Neural cell (in vitro differentiated cells): ENCODE measurements around the gene EIF5. TPM values are rescaled to one million over a fixed set of nuclear protein-coding genes. Genes with fewer than 3 reads are reported as not detected.

Experiments
- H2AFZ ChIP-seq: fragments of 200-600, 300-800 bp; sonication (generic), shearing (Covaris generic); 2 replicates; pipeline ENCODE4 v1.6.0; 2014; ENCODE audit warnings: low read depth, mild to moderate bottlenecking, antibody characterized with exemption, low read length, moderate library complexity
- H3F3A ChIP-seq: fragments of 200-600 bp; shearing (Covaris generic); 2 replicates; pipeline ENCODE4 v1.6.1; 2016; ENCODE audit warnings: mild to moderate bottlenecking, moderate library complexity, mixed read lengths, antibody characterized with exemption, low read length; ENCODE audit not compliant: insufficient read depth, poor library complexity, severe bottlenecking
- H3K27ac ChIP-seq: fragments of 200-600, 300-800 bp; sonication (generic), shearing (Covaris generic); 2 replicates; pipeline ENCODE4 v1.5.1; 2014; ENCODE audit warnings: mild to moderate bottlenecking, low read length, moderate library complexity
- H3K27me3 ChIP-seq: fragments of 300-800, 200-600 bp; sonication (generic), shearing (Covaris generic); 2 replicates; pipeline ENCODE4 v1.6.0; 2014; ENCODE audit warnings: mild to moderate bottlenecking, low read depth, low read length, moderate library complexity; ENCODE audit not compliant: insufficient read depth
- H3K36me3 ChIP-seq: fragments of 300-800, 200-600 bp; sonication (generic), shearing (Covaris generic); 2 replicates; pipeline ENCODE4 v1.5.1; 2014; ENCODE audit warnings: mild to moderate bottlenecking, antibody characterized with exemption, low read length, moderate library complexity; ENCODE audit not compliant: insufficient read depth
- H3K4me2 ChIP-seq: fragments of 300-800, 200-600 bp; sonication (generic), shearing (Covaris generic); 2 replicates; pipeline ENCODE4 v1.6.0; 2014; ENCODE audit warnings: mild to moderate bottlenecking, low read length
- H3K4me3 ChIP-seq: fragments of 300-800, 200-600 bp; sonication (generic), shearing (Covaris generic); 2 replicates; pipeline ENCODE4 v1.5.1; 2014; ENCODE audit warnings: mild to moderate bottlenecking, low read length, moderate library complexity
- H3K79me2 ChIP-seq: fragments of 200-600 bp; shearing (Covaris generic); replicated peaks from 2 replicates; pipeline ENCODE4 v1.6.0; 2014; ENCODE audit warnings: mild to moderate bottlenecking, low read length, moderate library complexity; ENCODE audit not compliant: insufficient read depth
- H3K9ac ChIP-seq: fragments of 300-800, 200-600 bp; sonication (generic), shearing (Covaris generic); 2 replicates; pipeline ENCODE4 v1.6.1; 2016; ENCODE audit warnings: mild to moderate bottlenecking, low read length, mixed read lengths
- H3K9me2 ChIP-seq: fragments of 200-600 bp; shearing (Covaris generic); 2 replicates; pipeline ENCODE4 v1.6.1; 2016; ENCODE audit warnings: mild to moderate bottlenecking, low read length, mixed read lengths; ENCODE audit not compliant: insufficient read depth
- H3K9me3 ChIP-seq: fragments of 200-600, 300-800 bp; sonication (generic), shearing (Covaris generic); 2 replicates; pipeline ENCODE4 v1.6.1; 2016; ENCODE audit warnings: mild to moderate bottlenecking, mixed run types, low read length, moderate library complexity, mixed read lengths
- H4K20me1 ChIP-seq: fragments of 200-600 bp; shearing (Covaris generic); 2 replicates; pipeline ENCODE4 v1.6.1; 2016; ENCODE audit warnings: mild to moderate bottlenecking, mixed run types; ENCODE audit not compliant: insufficient read depth
- CTCF ChIP-seq: fragments of 450-650 bp; IDR thresholded peaks from 2 replicates; pipeline ENCODE4 v1.5.1; 2014; ENCODE audit warnings: antibody characterized with exemption, mild to moderate bottlenecking, moderate library complexity; ENCODE audit not compliant: poor library complexity, severe bottlenecking
- EP300 ChIP-seq: fragments of 450-650 bp; conservative IDR thresholded peaks from 2 replicates; pipeline ENCODE4 v1.6.1; 2014; ENCODE audit warnings: antibody characterized with exemption, mild to moderate bottlenecking, moderate library complexity; ENCODE audit not compliant: poor library complexity, severe bottlenecking
- EZH2 ChIP-seq: fragments of 200-600, 300-800 bp; shearing (Covaris generic), sonication (generic); IDR thresholded peaks from 2 replicates; pipeline ENCODE4 v1.6.1; 2014; ENCODE audit warnings: antibody characterized with exemption, low read length, borderline replicate concordance, mild to moderate bottlenecking; ENCODE audit not compliant: insufficient read depth, poor library complexity, severe bottlenecking
- MXI1 ChIP-seq: fragments of 450-650 bp; conservative IDR thresholded peaks from 2 replicates; pipeline ENCODE4 v1.6.1; 2014; ENCODE audit warnings: antibody characterized with exemption, mild to moderate bottlenecking; ENCODE audit not compliant: poor library complexity, severe bottlenecking
- POLR2AphosphoS5 ChIP-seq: IDR thresholded peaks from 2 replicates; pipeline ENCODE4 v1.6.1; 2012
- RAD21 ChIP-seq: fragments of 450-650 bp; conservative IDR thresholded peaks from 2 replicates; pipeline ENCODE4 v1.6.1; 2014; ENCODE audit warnings: antibody characterized with exemption, mild to moderate bottlenecking, moderate library complexity
- REST ChIP-seq: IDR thresholded peaks from 2 replicates; pipeline ENCODE4 v1.6.1; 2012; ENCODE audit warnings: borderline replicate concordance
- SMC3 ChIP-seq: fragments of 450-650 bp; conservative IDR thresholded peaks from 2 replicates; pipeline ENCODE4 v1.6.1; 2014; ENCODE audit warnings: antibody characterized with exemption, mild to moderate bottlenecking, moderate library complexity; ENCODE audit not compliant: poor library complexity
- TAF1 ChIP-seq: IDR thresholded peaks from 2 replicates; pipeline ENCODE4 v1.6.1; 2012; ENCODE audit warnings: low read depth
- polyA plus RNA-seq: library from polyadenylated mRNA; depleted of rRNA; stranded (reverse); fragments of >200 nt; gene quantifications from 2 replicates; pipeline ENCODE4 v1.2.3, GENCODE V29; 2014

The EIF5 gene
- polyA plus RNA-seq, 1 donor from 2014 or later: 188 TPM

DNA sequence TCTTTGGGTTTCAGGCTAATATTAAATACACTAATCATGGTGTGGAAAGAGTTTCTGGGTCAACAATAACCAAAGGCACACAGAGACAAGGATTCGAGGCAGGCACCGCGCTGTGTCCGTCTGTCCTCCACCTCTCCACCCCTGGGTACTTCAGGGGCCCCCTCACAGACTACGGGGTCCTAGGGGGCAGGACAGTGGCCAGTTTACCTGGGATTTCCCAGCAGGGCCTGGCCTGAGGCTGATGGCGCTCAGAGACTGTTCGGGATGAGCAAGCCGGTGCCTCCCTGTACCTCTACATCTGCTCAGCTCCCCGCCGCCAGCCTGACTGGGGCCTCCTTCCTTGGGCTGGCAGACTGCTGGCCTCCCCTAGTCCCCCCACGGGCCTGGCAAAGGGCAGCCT, 18.1 kb upstream of the EIF5 start:
- TF ChIP-seq SMC3 (no peak), REST (no peak), POLR2AphosphoS5 (no peak), TAF1 (no peak), RAD21 (no peak), CTCF (no peak), EP300 (no peak), EZH2 (no peak), MXI1 (no peak)
- Histone ChIP-seq H3K9me2 (no peaks in the 10 kb centered on the region), H4K20me1 (no peaks in the 10 kb centered on the region), H3K4me3 (no peak overlapping the region), H3K27me3 (no peaks in the 10 kb centered on the region), H3K4me2 (no peak overlapping the region), H3K9ac (no peak overlapping the region), H3K27ac (no peak overlapping the region), H3K79me2 (no peaks in the 10 kb centered on the region), H3F3A (no peaks in the 10 kb centered on the region), H3K9me3 (no peaks in the 10 kb centered on the region), H3K36me3 (no peaks in the 10 kb centered on the region), H2AFZ (no peak overlapping the region)

GRCh38 chr14:103316721-103317121, 17.3 kb upstream of the EIF5 start:
- no peaks in the 10 kb centered on the region for H3K36me3 ChIP-seq
- TF ChIP-seq REST (no peak), EP300 (no peak), SMC3 (no peak), RAD21 (no peak), MXI1 (no peak), EZH2 (no peak), CTCF (no peak), TAF1 (no peak), POLR2AphosphoS5 (no peak)
- H2AFZ ChIP-seq: no peak overlapping the region

More at GRCh38 chr14:103316721-103317121, 17.3 kb upstream of the EIF5 start:
- Histone ChIP-seq H3K9me3 (no peaks in the 10 kb centered on the region), H3K79me2 (no peaks in the 10 kb centered on the region), H3K9ac (no peak overlapping the region), H3K27ac (no peak overlapping the region), H3K9me2 (no peaks in the 10 kb centered on the region), H3K4me3 (no peak overlapping the region), H3F3A (no peaks in the 10 kb centered on the region), H4K20me1 (no peaks in the 10 kb centered on the region), H3K27me3 (no peaks in the 10 kb centered on the region), H3K4me2 (no peak overlapping the region)
